HCT116 (cell line): ENCODE data around the gene GRM5. TPM values are rescaled to one million over a fixed set of nuclear protein-coding genes. Genes with fewer than 3 reads are reported as not detected.

ENCODE experiments used
- ATAC-seq: fragments of 200-7000 bp; cut with Tn5 transposase; 2 replicates; pipeline ENCODE4 v1.9.1; 2020; ENCODE audit warnings: mild to moderate bottlenecking, moderate library complexity
- BruUV-seq: library from RNA; stranded (reverse); fragments of 400-500 nt; replicated peaks from 2 replicates; lab custom pipeline; 2021; lab: Mats Ljungman, UMichigan
- CTCF ChIA-PET: fragments of 300-600 bp; sonication (Branson Sonifier 250); formaldehyde crosslinking; loops from one replicate; lab custom pipeline; 2021; ENCODE audit warnings: antibody characterized with exemption; lab: Charles Lee
- POLR2A ChIA-PET: fragments of 300-600, 350-600 bp; sonication (Branson Sonifier 250); formaldehyde crosslinking; loops from one replicate; lab custom pipeline; 2021; ENCODE audit warnings: antibody characterized with exemption; lab: Charles Lee
- RAD21 ChIA-PET, 2 experiments: fragments of 300-600 bp; sonication (Branson Sonifier 250); formaldehyde crosslinking; loops; one replicate each; lab custom pipeline; 2023; ENCODE audit warnings: low total read pairs in 2 of 2; ENCODE audit not compliant: uncharacterized antibody in 2 of 2, unreplicated experiment in 2 of 2, low non-redundant PET in 1 of 2; lab: Charles Lee
- DNase-seq: peaks from one replicate; pipeline ENCODE4 v3.0.0-alpha.2; 2010; ENCODE audit warnings: low read depth, low spot score
- H2AFZ ChIP-seq: fragments of 200-600 bp; shearing (Covaris generic), sonication (generic); 2 replicates; pipeline ENCODE4 v1.6.1; 2017; ENCODE audit warnings: low read depth, mixed run types, mixed read lengths, antibody characterized with exemption, low read length; ENCODE audit not compliant: poor library complexity, severe bottlenecking
- H3K27ac ChIP-seq: 2 replicates; pipeline ENCODE4 v1.5.1; 2012; ENCODE audit warnings: low read depth, low read length
- H3K27me3 ChIP-seq: fragments of 200-600 bp; sonication (generic); 2 replicates; pipeline ENCODE4 v1.6.1; 2016; ENCODE audit warnings: mixed run types, low read length, mixed read lengths; ENCODE audit not compliant: insufficient read depth
- H3K36me3 ChIP-seq, 2 experiments: fragments of 200-500 bp in 1 of 2; fragments of 200-600 bp in 1 of 2; sonication (Bioruptor generic) in 1 of 2; sonication (generic) in 1 of 2; 2 replicates each; pipeline versions ENCODE4 v1.5.1 to v1.6.1; 2014 to 2016; ENCODE audit warnings: low read length in 2 of 2, inconsistent platforms in 1 of 2, mixed read lengths in 1 of 2, mixed run types in 1 of 2; ENCODE audit not compliant: insufficient read depth in 2 of 2, control insufficient read depth in 1 of 2
- H3K4me1 ChIP-seq, 2 experiments: fragments of 200-600 bp in 1 of 2; sonication (generic) in 1 of 2; 2 replicates each; pipeline versions ENCODE4 v1.5.1 to v1.6.1; 2012 to 2017; ENCODE audit warnings: low read length in 2 of 2, inconsistent platforms in 1 of 2, mild to moderate bottlenecking in 1 of 2, mixed read lengths in 1 of 2, mixed run types in 1 of 2, moderate library complexity in 1 of 2; ENCODE audit not compliant: insufficient read depth in 2 of 2, control insufficient read depth in 1 of 2
- H3K4me2 ChIP-seq: fragments of 200-600 bp; sonication (generic); 2 replicates; pipeline ENCODE4 v1.6.1; 2017; ENCODE audit warnings: mixed run types, low read length, mixed read lengths
- H3K4me3 ChIP-seq, 2 experiments: fragments of 200-600 bp in 1 of 2; sonication (generic) in 1 of 2; replicated peaks in 1 of 2; 2 replicates each; pipeline ENCODE4 v1.5.1; 2011 to 2016; ENCODE audit warnings: low read length in 2 of 2, control low read depth in 1 of 2, low read depth in 1 of 2, mild to moderate bottlenecking in 1 of 2, mixed read lengths in 1 of 2, mixed run types in 1 of 2
- H3K79me2 ChIP-seq: fragments of 200-600 bp; sonication (generic); 2 replicates; pipeline ENCODE4 v1.6.1; 2017; ENCODE audit warnings: mild to moderate bottlenecking, mixed run types, low read length, moderate library complexity, mixed read lengths; ENCODE audit not compliant: insufficient read depth
- H3K9ac ChIP-seq: fragments of 200-600 bp; sonication (generic); 2 replicates; pipeline ENCODE4 v1.6.1; 2016; ENCODE audit warnings: low read length, mixed read lengths
- H3K9me2 ChIP-seq: fragments of 200-600 bp; sonication (generic), shearing (Covaris generic); 2 replicates; pipeline ENCODE4 v1.6.1; 2017; ENCODE audit warnings: mixed run types, mild to moderate bottlenecking, moderate library complexity; ENCODE audit not compliant: insufficient read depth
- H3K9me3 ChIP-seq, 2 experiments: fragments of 200-500 bp in 1 of 2; fragments of 200-600 bp in 1 of 2; sonication (Bioruptor generic) in 1 of 2; sonication (generic) in 1 of 2; 2 replicates each; pipeline ENCODE4 v1.6.1; 2014 to 2017; ENCODE audit warnings: low read length in 2 of 2, mixed read lengths in 2 of 2, inconsistent platforms in 1 of 2, low read depth in 1 of 2, mild to moderate bottlenecking in 1 of 2, mixed run types in 1 of 2, moderate library complexity in 1 of 2; ENCODE audit not compliant: control insufficient read depth in 1 of 2, insufficient read depth in 1 of 2
- H4K20me1 ChIP-seq: fragments of 200-600 bp; sonication (generic), shearing (Covaris generic); 2 replicates; pipeline ENCODE4 v1.6.1; 2017; ENCODE audit warnings: mixed run types, mild to moderate bottlenecking, moderate library complexity; ENCODE audit not compliant: insufficient read depth
- CBX3 ChIP-seq: IDR thresholded peaks from 2 replicates; pipeline ENCODE4 v1.6.1; 2012; ENCODE audit warnings: low read depth
- EZH2phosphoT487 ChIP-seq: fragments of 200-600 bp; IDR thresholded peaks from 2 replicates; pipeline ENCODE4 v1.6.1; 2018; ENCODE audit warnings: antibody characterized with exemption, borderline replicate concordance
- JUND ChIP-seq: IDR thresholded peaks from 2 replicates; pipeline ENCODE4 v1.6.1; 2012
- POLR2AphosphoS5 ChIP-seq: IDR thresholded peaks from 2 replicates; pipeline ENCODE4 v1.6.1; 2011; ENCODE audit warnings: mild to moderate bottlenecking, low read depth, low read length, moderate library complexity
- SIN3A ChIP-seq: IDR thresholded peaks from 2 replicates; pipeline ENCODE4 v1.6.1; 2012; ENCODE audit warnings: low read depth
- YY1 ChIP-seq: IDR thresholded peaks from 2 replicates; pipeline ENCODE4 v1.6.1; 2011; ENCODE audit warnings: low read length, low read depth, moderate library complexity, mild to moderate bottlenecking; ENCODE audit not compliant: insufficient replicate concordance; ENCODE audit errors: extremely low read depth
- ZBTB33 ChIP-seq: IDR thresholded peaks from 2 replicates; pipeline ENCODE4 v1.6.1; 2011; ENCODE audit warnings: mild to moderate bottlenecking, low read length, moderate library complexity; ENCODE audit not compliant: insufficient replicate concordance; ENCODE audit errors: extremely low read depth
- ZFX ChIP-seq: fragments of 450-650 bp; IDR thresholded peaks from 2 replicates; pipeline ENCODE4 v1.6.1; 2017
- ZNF274 ChIP-seq: fragments of 200-500 bp; sonication (Bioruptor generic); IDR thresholded peaks from 2 replicates; pipeline ENCODE4 v1.6.1; 2014; ENCODE audit warnings: mild to moderate bottlenecking, low read depth, low read length, inconsistent platforms
- intact Hi-C: fragments of 100-400 bp; cut with micrococcal nuclease; formaldehyde crosslinking; loops from 2 replicates; pipeline ENCODE4 v1.10.0; 2022
- total RNA-seq: library from RNA; stranded (reverse); gene quantifications from one replicate; pipeline ENCODE4 v1.2.1, GENCODE V29; 2021; ENCODE audit not compliant: unreplicated experiment
- TF ChIP-seq, protein P1 (sequence below), 3 experiments: fragments of 200-600 bp in 1 of 3; sonication (generic) in 1 of 3; IDR thresholded peaks in 2 of 3; conservative IDR thresholded peaks in 1 of 3; 2 replicates each; pipeline ENCODE4 v1.5.1; 2012 to 2017; ENCODE audit warnings: low read depth in 2 of 3, low read length in 2 of 3, antibody characterized with exemption in 1 of 3, borderline replicate concordance in 1 of 3, control low read depth in 1 of 3, mild to moderate bottlenecking in 1 of 3, mixed read lengths in 1 of 3, mixed run types in 1 of 3, moderate library complexity in 1 of 3; ENCODE audit not compliant: insufficient read depth in 1 of 3

The GRM5 gene
- total RNA-seq, 1 experiment from 2014 or later: not detected

- no peak for TF ChIP-seq SIN3A
- TF ChIP-seq EZH2phosphoT487: no peak
- TF ChIP-seq POLR2AphosphoS5: no peak
- TF ChIP-seq JUND: no peak
- no peak for TF ChIP-seq ZFX
- TF ChIP-seq, all 23 proteins: peak for 6
Measured at GRCh38 chr11:88484873-88485621, 580.7 kb downstream of the GRM5 start (continued).

DNA sequence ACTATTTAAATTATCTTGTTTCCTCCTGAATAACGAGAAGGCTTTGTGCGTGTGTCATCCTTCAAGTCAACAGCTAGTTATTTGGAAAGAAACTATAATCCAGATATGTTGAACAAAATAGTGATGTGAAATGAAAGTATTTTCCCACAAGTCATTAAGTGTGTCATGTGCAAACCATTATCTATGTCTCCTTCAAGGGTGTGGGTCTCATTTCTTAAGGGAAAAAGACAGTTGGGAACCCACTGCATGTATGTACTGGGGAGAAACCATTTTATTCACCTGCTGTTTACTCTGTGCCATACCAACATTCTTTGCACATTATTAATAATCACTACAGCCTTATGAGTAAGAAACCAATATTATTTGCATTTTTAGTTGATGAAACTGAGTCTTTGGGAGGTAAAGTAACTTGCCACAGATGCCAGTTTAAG, 582.9 kb downstream of the GRM5 start:
- H4K20me1 ChIP-seq: no peaks in the 10 kb centered on the region
- no peak overlapping the region for H3K4me3 ChIP-seq
- ChIA-PET RAD21 (no interaction called here), CTCF (interaction anchor here (1.1 kb wide), 1 partner anchor 61 kb away, joined by 3 read pairs; no protein-coding TSS in a partner anchor), POLR2A (no interaction called here)
- intact Hi-C loops: no loop called here
- peaks cover 0 to 9% of the 10 kb centered on the region in 2 experiments; a peak in 1 of 4 replicates for H3K4me1 ChIP-seq
- no peaks in the 10 kb centered on the region for H3K79me2 ChIP-seq
- no peaks in the 10 kb centered on the region for H3K36me3 ChIP-seq
- no peak overlapping the region for H2AFZ ChIP-seq
- no peak for TF ChIP-seq JUND
- TF ChIP-seq YY1: no peak
- TF ChIP-seq, protein P1, sequence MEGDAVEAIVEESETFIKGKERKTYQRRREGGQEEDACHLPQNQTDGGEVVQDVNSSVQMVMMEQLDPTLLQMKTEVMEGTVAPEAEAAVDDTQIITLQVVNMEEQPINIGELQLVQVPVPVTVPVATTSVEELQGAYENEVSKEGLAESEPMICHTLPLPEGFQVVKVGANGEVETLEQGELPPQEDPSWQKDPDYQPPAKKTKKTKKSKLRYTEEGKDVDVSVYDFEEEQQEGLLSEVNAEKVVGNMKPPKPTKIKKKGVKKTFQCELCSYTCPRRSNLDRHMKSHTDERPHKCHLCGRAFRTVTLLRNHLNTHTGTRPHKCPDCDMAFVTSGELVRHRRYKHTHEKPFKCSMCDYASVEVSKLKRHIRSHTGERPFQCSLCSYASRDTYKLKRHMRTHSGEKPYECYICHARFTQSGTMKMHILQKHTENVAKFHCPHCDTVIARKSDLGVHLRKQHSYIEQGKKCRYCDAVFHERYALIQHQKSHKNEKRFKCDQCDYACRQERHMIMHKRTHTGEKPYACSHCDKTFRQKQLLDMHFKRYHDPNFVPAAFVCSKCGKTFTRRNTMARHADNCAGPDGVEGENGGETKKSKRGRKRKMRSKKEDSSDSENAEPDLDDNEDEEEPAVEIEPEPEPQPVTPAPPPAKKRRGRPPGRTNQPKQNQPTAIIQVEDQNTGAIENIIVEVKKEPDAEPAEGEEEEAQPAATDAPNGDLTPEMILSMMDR (IDR thresholded peaks at IDR 0.05 in 2 of 3, conservative IDR thresholded peaks at IDR 0.05 in 1 of 3; ENCODE audit: borderline replicate concordance in 1 of 3, insufficient read depth in 1 of 3, low read depth in 2 of 3, low read length in 2 of 3): no peak
- TF ChIP-seq CBX3: no peak
- TF ChIP-seq ZBTB33: no peak
- no peak for TF ChIP-seq SIN3A
- no peak for TF ChIP-seq EZH2phosphoT487
- TF ChIP-seq ZNF274: no peak
- BruUV-seq: no TSS peak
- DNase-seq: no peak
- no peak for ATAC-seq
- H3K9ac ChIP-seq: no peak overlapping the region
- no peak overlapping the region for H3K4me2 ChIP-seq
- no peak overlapping the region for H3K27ac ChIP-seq
- no peaks in the 10 kb centered on the region for H3K9me3 ChIP-seq
- no peaks in the 10 kb centered on the region for H3K9me2 ChIP-seq
- no peaks in the 10 kb centered on the region for H3K27me3 ChIP-seq
